HL-60 (cell line): ENCODE data around the gene GALNT12.

Experiments used
- DNase-seq, 2 experiments: peaks; one replicate each; pipeline ENCODE4 v3.0.0-alpha.2; 2010 to 2020; ENCODE audit warnings: low read depth in 1 of 2, low spot score in 1 of 2
- H3K27ac ChIP-seq: fragments of 250-450 bp; sonication (Bioruptor Pico); replicated peaks from 2 replicates; pipeline ENCODE4 v1.5.1; 2020; ENCODE audit warnings: mild to moderate bottlenecking, moderate library complexity
- H3K27me3 ChIP-seq: fragments of 250-450 bp; sonication (Bioruptor Pico); 2 replicates; pipeline ENCODE4 v1.5.1; 2021; ENCODE audit warnings: mild to moderate bottlenecking, moderate library complexity; ENCODE audit not compliant: insufficient read depth, poor library complexity, severe bottlenecking
- H3K4me3 ChIP-seq: replicated peaks from 2 replicates; pipeline ENCODE4 v1.5.1; 2011; ENCODE audit warnings: mild to moderate bottlenecking, control low read depth, low read length; ENCODE audit not compliant: insufficient read depth
- GABPA ChIP-seq: IDR thresholded peaks from 2 replicates; pipeline ENCODE4 v1.6.1; 2012; ENCODE audit warnings: low read depth
- POLR2AphosphoS5 ChIP-seq: IDR thresholded peaks from 2 replicates; pipeline ENCODE4 v1.6.1; 2012; ENCODE audit warnings: low read depth
- SPI1 ChIP-seq: IDR thresholded peaks from 2 replicates; pipeline ENCODE4 v1.6.1; 2012; ENCODE audit warnings: low read depth, mild to moderate bottlenecking, borderline replicate concordance
- TF ChIP-seq, protein P1 (sequence below): IDR thresholded peaks from 2 replicates; pipeline ENCODE4 v1.6.1; 2012; ENCODE audit warnings: low read depth; ENCODE audit not compliant: insufficient replicate concordance
- TF ChIP-seq, protein P2 (sequence below): IDR thresholded peaks from one replicate; pipeline ENCODE4 v1.5.1; 2011; ENCODE audit warnings: low read length, control low read depth, inconsistent platforms; ENCODE audit not compliant: insufficient read depth

Gene GALNT12

DNA sequence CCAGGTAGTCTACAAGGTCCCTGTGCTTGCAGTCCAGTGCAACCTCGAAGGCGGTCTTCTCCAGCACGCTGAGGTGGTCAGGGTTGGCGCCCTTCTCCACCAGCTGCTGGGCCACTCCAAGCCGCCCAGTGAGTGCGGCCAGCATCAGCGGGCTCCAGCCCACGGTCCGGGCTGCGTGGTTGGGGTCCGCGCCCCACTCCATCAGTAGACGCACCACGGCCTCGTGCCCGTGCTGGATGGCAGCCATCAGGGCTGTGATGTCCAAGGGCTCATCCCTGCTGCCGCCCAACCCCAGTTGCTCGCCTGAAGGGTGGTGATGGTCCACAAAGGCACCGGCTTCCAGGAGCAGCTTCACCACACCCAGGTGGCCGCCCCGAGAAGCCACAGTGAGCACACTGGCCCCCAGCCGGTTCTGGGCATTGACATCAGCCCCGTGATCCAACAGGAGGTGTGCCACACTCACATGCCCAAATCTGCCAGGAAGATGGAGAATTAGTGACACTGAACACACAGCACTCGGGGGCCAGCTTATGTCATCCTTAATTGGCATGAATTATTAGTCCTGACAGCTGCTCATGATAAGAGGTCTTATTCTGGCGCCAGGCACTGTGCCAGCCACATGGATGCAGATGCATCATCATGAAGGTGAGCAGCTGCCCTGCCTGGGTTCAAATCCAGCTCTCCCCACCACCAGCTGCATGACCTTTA lies 17.2 kb upstream of the GALNT12 start:
- TF ChIP-seq GABPA, result no peak
- TF ChIP-seq, protein P1, sequence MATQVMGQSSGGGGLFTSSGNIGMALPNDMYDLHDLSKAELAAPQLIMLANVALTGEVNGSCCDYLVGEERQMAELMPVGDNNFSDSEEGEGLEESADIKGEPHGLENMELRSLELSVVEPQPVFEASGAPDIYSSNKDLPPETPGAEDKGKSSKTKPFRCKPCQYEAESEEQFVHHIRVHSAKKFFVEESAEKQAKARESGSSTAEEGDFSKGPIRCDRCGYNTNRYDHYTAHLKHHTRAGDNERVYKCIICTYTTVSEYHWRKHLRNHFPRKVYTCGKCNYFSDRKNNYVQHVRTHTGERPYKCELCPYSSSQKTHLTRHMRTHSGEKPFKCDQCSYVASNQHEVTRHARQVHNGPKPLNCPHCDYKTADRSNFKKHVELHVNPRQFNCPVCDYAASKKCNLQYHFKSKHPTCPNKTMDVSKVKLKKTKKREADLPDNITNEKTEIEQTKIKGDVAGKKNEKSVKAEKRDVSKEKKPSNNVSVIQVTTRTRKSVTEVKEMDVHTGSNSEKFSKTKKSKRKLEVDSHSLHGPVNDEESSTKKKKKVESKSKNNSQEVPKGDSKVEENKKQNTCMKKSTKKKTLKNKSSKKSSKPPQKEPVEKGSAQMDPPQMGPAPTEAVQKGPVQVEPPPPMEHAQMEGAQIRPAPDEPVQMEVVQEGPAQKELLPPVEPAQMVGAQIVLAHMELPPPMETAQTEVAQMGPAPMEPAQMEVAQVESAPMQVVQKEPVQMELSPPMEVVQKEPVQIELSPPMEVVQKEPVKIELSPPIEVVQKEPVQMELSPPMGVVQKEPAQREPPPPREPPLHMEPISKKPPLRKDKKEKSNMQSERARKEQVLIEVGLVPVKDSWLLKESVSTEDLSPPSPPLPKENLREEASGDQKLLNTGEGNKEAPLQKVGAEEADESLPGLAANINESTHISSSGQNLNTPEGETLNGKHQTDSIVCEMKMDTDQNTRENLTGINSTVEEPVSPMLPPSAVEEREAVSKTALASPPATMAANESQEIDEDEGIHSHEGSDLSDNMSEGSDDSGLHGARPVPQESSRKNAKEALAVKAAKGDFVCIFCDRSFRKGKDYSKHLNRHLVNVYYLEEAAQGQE, result no peak
- TF ChIP-seq, protein P2, sequence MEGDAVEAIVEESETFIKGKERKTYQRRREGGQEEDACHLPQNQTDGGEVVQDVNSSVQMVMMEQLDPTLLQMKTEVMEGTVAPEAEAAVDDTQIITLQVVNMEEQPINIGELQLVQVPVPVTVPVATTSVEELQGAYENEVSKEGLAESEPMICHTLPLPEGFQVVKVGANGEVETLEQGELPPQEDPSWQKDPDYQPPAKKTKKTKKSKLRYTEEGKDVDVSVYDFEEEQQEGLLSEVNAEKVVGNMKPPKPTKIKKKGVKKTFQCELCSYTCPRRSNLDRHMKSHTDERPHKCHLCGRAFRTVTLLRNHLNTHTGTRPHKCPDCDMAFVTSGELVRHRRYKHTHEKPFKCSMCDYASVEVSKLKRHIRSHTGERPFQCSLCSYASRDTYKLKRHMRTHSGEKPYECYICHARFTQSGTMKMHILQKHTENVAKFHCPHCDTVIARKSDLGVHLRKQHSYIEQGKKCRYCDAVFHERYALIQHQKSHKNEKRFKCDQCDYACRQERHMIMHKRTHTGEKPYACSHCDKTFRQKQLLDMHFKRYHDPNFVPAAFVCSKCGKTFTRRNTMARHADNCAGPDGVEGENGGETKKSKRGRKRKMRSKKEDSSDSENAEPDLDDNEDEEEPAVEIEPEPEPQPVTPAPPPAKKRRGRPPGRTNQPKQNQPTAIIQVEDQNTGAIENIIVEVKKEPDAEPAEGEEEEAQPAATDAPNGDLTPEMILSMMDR, result no peak
- TF ChIP-seq SPI1, result no peak
- TF ChIP-seq POLR2AphosphoS5, result no peak

DNA sequence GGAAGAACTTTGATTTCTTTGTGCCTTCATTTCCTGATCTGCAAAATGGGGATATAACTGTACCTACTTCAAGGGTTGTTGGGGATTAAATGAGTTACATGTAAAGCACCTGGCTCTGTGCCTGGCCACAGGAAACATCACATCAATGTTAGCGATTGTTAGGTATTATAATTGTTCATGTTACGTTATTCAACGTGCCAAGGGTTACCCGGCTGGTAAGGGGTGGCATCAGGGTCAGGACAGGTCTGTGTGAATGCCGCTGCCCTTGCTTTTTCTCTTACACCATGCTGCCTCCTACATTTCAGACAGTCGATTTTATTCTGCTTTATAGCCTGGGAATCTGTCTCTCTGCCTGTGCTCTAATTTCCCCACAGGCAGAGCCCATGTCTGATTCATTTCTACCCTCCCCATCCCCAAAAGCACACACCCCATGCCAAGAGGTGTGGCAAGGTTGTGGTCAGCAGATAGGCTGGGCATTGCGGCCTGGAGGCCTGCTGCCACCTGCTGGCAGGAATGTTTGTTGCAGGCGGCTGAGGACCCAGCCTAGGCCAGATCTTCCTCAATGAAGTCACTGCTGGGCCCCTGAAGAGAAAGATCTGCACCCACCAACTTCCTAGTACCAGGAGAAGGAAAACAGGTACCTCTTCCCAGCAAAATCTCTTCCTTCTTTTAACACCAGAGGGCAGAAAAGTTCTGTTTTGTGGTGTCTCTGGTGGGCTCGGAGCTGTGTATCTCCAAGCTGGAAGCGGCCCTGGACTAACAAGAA lies 16.4 kb upstream of the GALNT12 start:
- Histone ChIP-seq H3K27me3 (peaks cover 5% of the 10 kb centered on the region), H3K27ac (no peak overlapping the region), H3K4me3 (no peak overlapping the region)
- TF ChIP-seq POLR2AphosphoS5 (no peak), SPI1 (no peak)
- TF ChIP-seq, protein P2, result peak; percentile 94
- peak; percentile 70 to 72 for DNase-seq

More for the DNA sequence above, 17.2 kb upstream of the GALNT12 start:
- Histone ChIP-seq H3K27me3 (peaks cover 1% of the 10 kb centered on the region), H3K4me3 (no peak overlapping the region), H3K27ac (no peak overlapping the region)
- no peak for DNase-seq

DNA sequence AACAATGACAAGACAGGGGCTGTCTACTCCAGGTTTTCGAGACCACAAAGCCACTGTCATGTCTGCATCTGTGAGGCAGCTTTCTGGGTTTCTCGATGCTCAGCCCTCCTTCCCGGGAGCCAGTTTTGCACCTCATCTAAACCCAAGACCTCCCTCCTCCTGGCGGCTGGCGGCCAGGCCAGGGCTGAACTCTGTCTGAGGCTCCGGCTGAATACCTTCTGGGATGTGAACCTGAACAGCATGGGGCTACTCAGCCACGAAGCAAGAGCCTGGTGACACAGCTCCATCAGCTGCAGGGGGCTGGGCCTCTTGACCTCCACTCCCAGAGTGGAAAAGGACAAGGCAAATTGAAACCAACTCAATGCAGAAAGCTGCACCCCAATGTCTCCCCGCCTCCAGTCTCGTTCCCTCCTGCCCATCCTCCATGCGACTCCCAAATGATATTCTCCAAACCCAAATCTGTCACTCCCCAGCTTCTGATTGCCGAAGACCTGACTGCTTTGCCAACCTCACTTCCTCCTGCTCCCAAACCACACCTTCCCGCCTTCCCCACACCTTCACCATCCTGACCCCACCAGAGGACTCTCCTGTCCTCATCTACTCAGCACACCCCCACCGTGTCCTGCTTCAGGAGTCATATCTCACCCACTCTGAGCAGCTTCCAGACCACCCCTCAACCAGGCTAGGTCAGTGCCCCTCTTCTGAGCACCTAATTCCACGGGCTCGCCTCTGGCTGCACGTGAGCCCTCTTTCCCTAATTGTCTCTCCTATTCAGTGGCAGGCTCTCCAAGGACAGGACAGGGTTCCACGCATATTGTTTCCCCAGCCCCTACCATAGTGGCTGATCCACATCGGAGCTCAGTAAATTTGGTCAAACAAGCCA lies 15.6 kb upstream of the GALNT12 start:
- no peak for TF ChIP-seq GABPA
- TF ChIP-seq, protein P2, result no peak
- TF ChIP-seq SPI1, result no peak
- TF ChIP-seq POLR2AphosphoS5, result no peak
- TF ChIP-seq, protein P1, result no peak
- DNase-seq, result no peak
- Histone ChIP-seq H3K27ac (no peak overlapping the region), H3K27me3 (peaks cover 5% of the 10 kb centered on the region), H3K4me3 (no peak overlapping the region)
